Left ventricle myocardium inferior (tissue), 1 donor: ENCODE data around the gene TUBGCP6. TPM values are rescaled to one million over a fixed set of nuclear protein-coding genes. Genes with fewer than 3 reads are reported as not detected.
A peak's percentile ranks its signal among the peaks of the same experiment; 100 is the strongest.

ENCODE experiments used
- DNase-seq: peaks from one replicate; pipeline ENCODE4 v3.0.0-alpha.2; 2020
- H3K27ac ChIP-seq: fragments of 200-600 bp; replicated peaks from 2 replicates; pipeline ENCODE4 v1.8.0; 2021
- H3K27me3 ChIP-seq: fragments of 200-600 bp; 2 replicates; pipeline ENCODE4 v1.8.0; 2021; ENCODE audit warnings: low read depth
- H3K36me3 ChIP-seq: fragments of 200-600 bp; 2 replicates; pipeline ENCODE4 v1.8.0; 2021
- H3K4me1 ChIP-seq: fragments of 200-600 bp; 2 replicates; pipeline ENCODE4 v1.8.0; 2021
- H3K4me3 ChIP-seq: fragments of 200-600 bp; 2 replicates; pipeline ENCODE4 v1.8.0; 2021; ENCODE audit warnings: mild to moderate bottlenecking, moderate library complexity
- H3K9me3 ChIP-seq: fragments of 200-600 bp; replicated peaks from 2 replicates; pipeline ENCODE4 v1.8.0; 2021
- CTCF ChIP-seq: fragments of 200-600 bp; IDR thresholded peaks from 2 replicates; pipeline ENCODE4 v1.8.0; 2021; ENCODE audit warnings: antibody characterized with exemption, mild to moderate bottlenecking, borderline replicate concordance
- intact Hi-C: fragments of 100-400 bp; cut with micrococcal nuclease; formaldehyde crosslinking; loops from one replicate; pipeline ENCODE4 v1.11.0; 2022
- total RNA-seq: library from RNA; stranded (reverse); fragmentation: NEBNext Ultra II Directional; extraction: Animal tissue kit (Norgen Biotek cat#: 25700); gene quantifications from one replicate; pipeline ENCODE4 v1.2.1, GENCODE V29; 2021
- donor health status: DM: no; HTN: yes; CAD: no; lungs with severe emphysema.

The TUBGCP6 gene
- total RNA-seq, 1 donor from 2014 or later = 18.3 TPM

- H3K9me3 ChIP-seq = no peaks in the 10 kb centered on the region
- H3K27me3 ChIP-seq = peaks cover 11% of the 10 kb centered on the region
- H3K27ac ChIP-seq = no peak overlapping the region
- no peaks in the 10 kb centered on the region for H3K36me3 ChIP-seq
- H3K4me1 ChIP-seq = peaks cover 58% of the 10 kb centered on the region
- no peak for TF ChIP-seq CTCF
- peak overlapping the region; percentile 67 for H3K4me3 ChIP-seq
- intact Hi-C loops = no loop called here
- no peak for DNase-seq
These were observed 23.9 kb upstream of the TUBGCP6 start for GRCh38 chr22:50268655-50269113.

- TF ChIP-seq CTCF = peak; percentile 35
- peak; percentile 64 for DNase-seq
- H3K4me1 ChIP-seq = peaks cover 59% of the 10 kb centered on the region
- H3K4me3 ChIP-seq = peak overlapping the region; percentile 61
- intact Hi-C loops = no loop called here
- H3K27ac ChIP-seq = no peak overlapping the region
- H3K27me3 ChIP-seq = peaks cover 11% of the 10 kb centered on the region
- H3K36me3 ChIP-seq = no peaks in the 10 kb centered on the region
- H3K9me3 ChIP-seq = no peaks in the 10 kb centered on the region
These were observed 23.0 kb upstream of the TUBGCP6 start for GRCh38 chr22:50267591-50268390.

- DNase-seq = no peak
- intact Hi-C loops = no loop called here
- Histone ChIP-seq H3K4me3 (peak overlapping the region; percentile 61), H3K27me3 (peaks cover 14% of the 10 kb centered on the region), H3K27ac (no peak overlapping the region), H3K36me3 (no peaks in the 10 kb centered on the region), H3K4me1 (peaks cover 63% of the 10 kb centered on the region), H3K9me3 (no peaks in the 10 kb centered on the region)
- no peak for TF ChIP-seq CTCF
These were observed 22.2 kb upstream of the TUBGCP6 start for GRCh38 chr22:50266994-50267393.

GRCh38 chr22:50264946-50265669 is 20.3 kb upstream of the TUBGCP6 start:
- Histone ChIP-seq H3K27me3 (peaks cover 11% of the 10 kb centered on the region), H3K36me3 (no peaks in the 10 kb centered on the region), H3K9me3 (no peaks in the 10 kb centered on the region), H3K4me3 (no peak overlapping the region), H3K4me1 (peaks cover 60% of the 10 kb centered on the region), H3K27ac (no peak overlapping the region)
- DNase-seq = no peak
- TF ChIP-seq CTCF = no peak
- intact Hi-C loops = no loop called here

- Histone ChIP-seq H3K27me3 (peaks cover 11% of the 10 kb centered on the region), H3K27ac (no peak overlapping the region), H3K36me3 (no peaks in the 10 kb centered on the region), H3K9me3 (no peaks in the 10 kb centered on the region), H3K4me1 (peaks cover 53% of the 10 kb centered on the region), H3K4me3 (no peak overlapping the region)
- intact Hi-C loops = no loop called here
- no peak for DNase-seq
- no peak for TF ChIP-seq CTCF
These were observed 19.4 kb upstream of the TUBGCP6 start for GRCh38 chr22:50264104-50264745.
